Hepatocyte (in vitro differentiated cells): ENCODE measurements around the gene CBLL1. TPM values are rescaled to one million over a fixed set of nuclear protein-coding genes. Genes with fewer than 3 reads are reported as not detected.

Experiments
- DNase-seq: peaks from one replicate; pipeline ENCODE4 v3.0.0-alpha.2; 2016; ENCODE audit warnings: low spot score
- H2AFZ ChIP-seq: fragments of 200-600 bp; sonication (generic); 2 replicates; pipeline ENCODE4 v1.6.0; 2016; ENCODE audit warnings: antibody characterized with exemption, mild to moderate bottlenecking
- H3K27ac ChIP-seq: fragments of 200-600 bp; sonication (generic); 2 replicates; pipeline ENCODE4 v1.5.1; 2016; ENCODE audit warnings: mild to moderate bottlenecking
- H3K27me3 ChIP-seq: fragments of 200-600 bp; sonication (generic); 2 replicates; pipeline ENCODE4 v1.6.1; 2016
- H3K36me3 ChIP-seq: fragments of 200-600 bp; sonication (generic); replicated peaks from 2 replicates; pipeline ENCODE4 v1.5.1; 2016; ENCODE audit warnings: low read depth; ENCODE audit not compliant: insufficient read depth
- H3K4me1 ChIP-seq: fragments of 200-600 bp; sonication (generic); 2 replicates; pipeline ENCODE4 v1.5.1; 2016; ENCODE audit warnings: mild to moderate bottlenecking, moderate library complexity; ENCODE audit not compliant: insufficient read depth
- H3K4me2 ChIP-seq: fragments of 200-600 bp; sonication (generic); 2 replicates; pipeline ENCODE4 v1.6.0; 2016
- H3K4me3 ChIP-seq: fragments of 200-600 bp; sonication (generic); 2 replicates; pipeline ENCODE4 v1.5.1; 2016; ENCODE audit warnings: mild to moderate bottlenecking
- H3K79me2 ChIP-seq: fragments of 200-600 bp; sonication (generic); 2 replicates; pipeline ENCODE4 v1.6.0; 2017; ENCODE audit warnings: mild to moderate bottlenecking
- H3K9me2 ChIP-seq: fragments of 200-600 bp; sonication (generic); replicated peaks from 2 replicates; pipeline ENCODE4 v1.6.0; 2017; ENCODE audit warnings: mild to moderate bottlenecking; ENCODE audit not compliant: insufficient read depth
- H3K9me3 ChIP-seq: fragments of 200-600 bp; sonication (generic); 2 replicates; pipeline ENCODE4 v1.5.1; 2016; ENCODE audit warnings: low read depth, mild to moderate bottlenecking
- H4K20me1 ChIP-seq: fragments of 200-600 bp; sonication (generic); 2 replicates; pipeline ENCODE4 v1.6.0; 2016; ENCODE audit warnings: mild to moderate bottlenecking; ENCODE audit not compliant: insufficient read depth, poor library complexity, severe bottlenecking
- CTCF ChIP-seq: fragments of 200-600 bp; sonication (generic); IDR thresholded peaks from 2 replicates; pipeline ENCODE4 v1.5.1; 2016; ENCODE audit warnings: antibody characterized with exemption, mild to moderate bottlenecking; ENCODE audit not compliant: poor library complexity
- EZH2 ChIP-seq: fragments of 200-600 bp; sonication (generic); IDR thresholded peaks from 2 replicates; pipeline ENCODE4 v1.6.1; 2016; ENCODE audit warnings: antibody characterized with exemption, mild to moderate bottlenecking, borderline replicate concordance
- EZH2phosphoT487 ChIP-seq: fragments of 200-600 bp; sonication (generic); IDR thresholded peaks from one replicate; pipeline ENCODE4 v1.6.1; 2018; ENCODE audit warnings: antibody characterized with exemption, mild to moderate bottlenecking, low read depth, moderate library complexity; ENCODE audit not compliant: unreplicated experiment, severe bottlenecking
- WGBS: methylation state at CpG from one replicate; pipeline ENCODE4 v1.1.6; 2016; ENCODE audit warnings: low lambda C conversion rate; ENCODE audit errors: missing lambda C conversion rate; 5-methylcytosine and 5-hydroxymethylcytosine counted together
- polyA plus RNA-seq: library from polyadenylated mRNA; unstranded; fragments of >200 nt; fragmentation: Nextera tagmentation; extraction: Ambion mirVana; gene quantifications from 2 replicates; pipeline ENCODE4 v1.2.1, GENCODE V29; 2016
- total RNA-seq: library from RNA; depleted of rRNA; stranded (reverse); fragments of >200 nt; gene quantifications from 2 replicates; pipeline ENCODE4 v1.2.3, GENCODE V29; 2014

Gene CBLL1
- total and polyA plus RNA-seq, 2 experiments from 2014 or later = 12.5 to 18.6 TPM

GRCh38 chr7:107783648-107784047 is 39.7 kb downstream of the CBLL1 start:
- Histone ChIP-seq H3K4me3 (no peak overlapping the region), H3K36me3 (no peaks in the 10 kb centered on the region), H3K4me2 (no peak overlapping the region), H3K9me3 (no peaks in the 10 kb centered on the region), H3K27ac (no peak overlapping the region), H2AFZ (no peak overlapping the region), H3K4me1 (peaks cover 8% of the 10 kb centered on the region), H4K20me1 (no peaks in the 10 kb centered on the region), H3K9me2 (no peaks in the 10 kb centered on the region), H3K27me3 (no peaks in the 10 kb centered on the region), H3K79me2 (no peaks in the 10 kb centered on the region)
- TF ChIP-seq CTCF (no peak), EZH2 (no peak), EZH2phosphoT487 (no peak)
- DNase-seq = no peak
- 94% methylated on average over 1 of the region's 1 CpG for WGBS

- H3K9me2 ChIP-seq = no peaks in the 10 kb centered on the region
- no peak for DNase-seq
- peak overlapping the region; percentile 48 for H3K27ac ChIP-seq
- H3K79me2 ChIP-seq = no peaks in the 10 kb centered on the region
- no peaks in the 10 kb centered on the region for H3K27me3 ChIP-seq
- 89% methylated on average over 2 of the region's 2 CpGs for WGBS
- H3K4me1 ChIP-seq = peaks cover 5% of the 10 kb centered on the region
- no peak overlapping the region for H2AFZ ChIP-seq
- no peak overlapping the region for H3K4me3 ChIP-seq
- no peaks in the 10 kb centered on the region for H4K20me1 ChIP-seq
- H3K36me3 ChIP-seq = no peaks in the 10 kb centered on the region
- no peak overlapping the region for H3K4me2 ChIP-seq
- TF ChIP-seq EZH2phosphoT487 (no peak), CTCF (no peak)
- no peaks in the 10 kb centered on the region for H3K9me3 ChIP-seq
These were observed 41.2 kb downstream of the CBLL1 start for GRCh38 chr7:107785170-107785569.

- Histone ChIP-seq H3K9me3 (no peaks in the 10 kb centered on the region), H3K4me3 (no peak overlapping the region), H3K79me2 (no peaks in the 10 kb centered on the region), H3K4me2 (peak overlapping the region; percentile 56), H3K9me2 (no peaks in the 10 kb centered on the region), H3K36me3 (no peaks in the 10 kb centered on the region), H3K4me1 (peaks cover 5% of the 10 kb centered on the region), H3K27me3 (no peaks in the 10 kb centered on the region), H4K20me1 (no peaks in the 10 kb centered on the region), H2AFZ (peak overlapping the region; percentile 13), H3K27ac (peak overlapping the region; percentile 48)
- WGBS = 35% methylated on average over 2 of the region's 2 CpGs
- DNase-seq = no peak
- TF ChIP-seq EZH2phosphoT487 (no peak), CTCF (no peak), EZH2 (no peak)
These were observed 42.0 kb downstream of the CBLL1 start for GRCh38 chr7:107785926-107786325.

GRCh38 chr7:107788216-107788615 is 44.3 kb downstream of the CBLL1 start:
- Histone ChIP-seq H3K79me2 (no peaks in the 10 kb centered on the region), H2AFZ (no peak overlapping the region), H3K4me2 (no peak overlapping the region), H4K20me1 (no peaks in the 10 kb centered on the region), H3K36me3 (no peaks in the 10 kb centered on the region), H3K27ac (no peak overlapping the region), H3K9me3 (no peaks in the 10 kb centered on the region), H3K4me1 (peaks cover 5% of the 10 kb centered on the region), H3K27me3 (no peaks in the 10 kb centered on the region), H3K4me3 (no peak overlapping the region), H3K9me2 (no peaks in the 10 kb centered on the region)
- no peak for DNase-seq
- WGBS = 81% methylated on average over 1 of the region's 1 CpG
- TF ChIP-seq CTCF (no peak), EZH2 (no peak), EZH2phosphoT487 (no peak)
